Posterior vena cava (tissue), 2 donors: ENCODE results near the gene TBC1D8. TPM values are rescaled to one million over a fixed set of nuclear protein-coding genes. Genes with fewer than 3 reads are reported as not detected.

Experiments used
- DNase-seq: peaks from one replicate; pipeline ENCODE4 v3.0.0-alpha.2; 2020; ENCODE audit warnings: low spot score
- intact Hi-C, 2 donors: fragments of 100-400 bp; cut with DNase I; formaldehyde crosslinking; loops; one replicate each; pipeline versions ENCODE4 v1.14.1 to v1.14.2; 2022 to 2023
- total RNA-seq, 2 donors: library from RNA; stranded (reverse); fragmentation: NEBNext Ultra II Directional; extraction: Animal tissue kit (Norgen Biotek cat#: 25700); gene quantifications; one replicate each; pipeline ENCODE4 v1.2.1, GENCODE V29; 2021
- donor health status: DM: yes; HTN: yes; CAD: no.
- donor health status: DM: yes; HTN: yes; CAD: no.

TBC1D8 gene
- total RNA-seq, 2 donors from 2014 or later: 13.5 to 13.9 TPM

- intact Hi-C loops: no loop called here
- peak; percentile 70 for DNase-seq
Measured at GRCh38 chr2:100957996-100958653, 193.1 kb downstream of the TBC1D8 start.

Other genes starting within 250 kb of the TBC1D8 start
- gene RPL31, start 149.1 kb downstream of the TBC1D8 start, total RNA-seq: 1,000 to 10,000 TPM; 1,083 to 1,087 TPM
- 10 to 100 TPM; 20.1 to 20.6 TPM for gene CNOT11, start 101.5 kb upstream of the TBC1D8 start, total RNA-seq
- 10 to 100 TPM; 60.6 to 72.6 TPM for gene RNF149, start 157.3 kb upstream of the TBC1D8 start, total RNA-seq
- not detected for gene CREG2, start 236.1 kb upstream of the TBC1D8 start, total RNA-seq